Panc1 (cell line): ENCODE results near the gene ZFP1. TPM values are rescaled to one million over a fixed set of nuclear protein-coding genes. Genes with fewer than 3 reads are reported as not detected.

Source experiments
- ATAC-seq: fragments of 200-7000 bp; cut with Tn5 transposase; 2 replicates; pipeline ENCODE4 v1.9.1; 2020; ENCODE audit warnings: mild to moderate bottlenecking, moderate library complexity
- BruUV-seq: library from RNA; stranded (reverse); fragments of 400-500 nt; replicated peaks from 2 replicates; lab custom pipeline; 2021; lab: Mats Ljungman, UMichigan
- CTCF ChIA-PET: fragments of 300-600 bp; sonication (Branson Sonifier 250); formaldehyde crosslinking; loops from one replicate; lab custom pipeline; 2022; ENCODE audit warnings: antibody characterized with exemption; lab: Charles Lee
- POLR2A ChIA-PET: fragments of 300-600 bp; sonication (Branson Sonifier 250); formaldehyde crosslinking; loops from one replicate; lab custom pipeline; 2022; ENCODE audit warnings: antibody characterized with exemption; lab: Charles Lee
- DNase-seq: peaks from one replicate; pipeline ENCODE4 v3.0.0-alpha.2; 2010; ENCODE audit warnings: low read depth, low spot score
- H3K27ac ChIP-seq: 2 replicates; pipeline ENCODE4 v1.5.1; 2011; ENCODE audit warnings: mild to moderate bottlenecking, low read length, inconsistent platforms
- H3K27me3 ChIP-seq: fragments of 200-500 bp; sonication (Bioruptor generic); 2 replicates; pipeline ENCODE4 v1.6.0; 2014; ENCODE audit warnings: low read length, inconsistent platforms; ENCODE audit not compliant: control insufficient read depth, insufficient read depth
- H3K36me3 ChIP-seq: fragments of 200-500 bp; sonication (Bioruptor generic); 2 replicates; pipeline ENCODE4 v1.5.1; 2014; ENCODE audit warnings: inconsistent platforms, mild to moderate bottlenecking, low read length, moderate library complexity; ENCODE audit not compliant: control insufficient read depth, insufficient read depth
- H3K4me1 ChIP-seq: 2 replicates; pipeline ENCODE4 v1.5.1; 2011; ENCODE audit warnings: inconsistent platforms, mild to moderate bottlenecking, low read length, moderate library complexity; ENCODE audit not compliant: control insufficient read depth, insufficient read depth
- H3K4me3 ChIP-seq, 2 experiments: 2 replicates each; pipeline ENCODE4 v1.5.1; 2011 to 2012; ENCODE audit warnings: low read depth in 2 of 2, low read length in 2 of 2, mild to moderate bottlenecking in 2 of 2, inconsistent platforms in 1 of 2, moderate library complexity in 1 of 2
- H3K9me3 ChIP-seq: fragments of 200-500 bp; sonication (Bioruptor generic); 2 replicates; pipeline ENCODE4 v1.5.1; 2014; ENCODE audit warnings: low read depth, mild to moderate bottlenecking, inconsistent platforms, low read length, moderate library complexity; ENCODE audit not compliant: control insufficient read depth, insufficient read depth
- CTCF ChIP-seq: fragments of 450-650 bp; IDR thresholded peaks from 2 replicates; pipeline ENCODE4 v1.5.1; 2017; ENCODE audit warnings: mild to moderate bottlenecking
- POLR2AphosphoS5 ChIP-seq: IDR thresholded peaks from 2 replicates; pipeline ENCODE4 v1.6.1; 2012; ENCODE audit warnings: mild to moderate bottlenecking, low read depth, low read length, moderate library complexity
- REST ChIP-seq, 2 experiments: IDR thresholded peaks; 2 replicates each; pipeline ENCODE4 v1.6.1; 2011 to 2012; ENCODE audit warnings: low read depth in 2 of 2, control low read depth in 1 of 2, low read length in 1 of 2, mild to moderate bottlenecking in 1 of 2, moderate library complexity in 1 of 2; ENCODE audit not compliant: insufficient read depth in 1 of 2
- SIN3A ChIP-seq: IDR thresholded peaks from 2 replicates; pipeline ENCODE4 v1.6.1; 2012; ENCODE audit warnings: low read depth, mild to moderate bottlenecking, low read length, moderate library complexity, borderline replicate concordance; ENCODE audit not compliant: insufficient read depth
- TCF7L2 ChIP-seq: IDR thresholded peaks from 2 replicates; pipeline ENCODE4 v1.6.1; 2011; ENCODE audit warnings: mild to moderate bottlenecking, low read depth, low read length, inconsistent platforms
- in situ Hi-C: cut with HindIII; loops from 2 replicates; pipeline ENCODE4 v1.10.0; 2016; ENCODE audit warnings: low sequenced_read_pairs, low pct_unique_long_range_greater_than_20kb
- intact Hi-C: fragments of 100-400 bp; cut with micrococcal nuclease; formaldehyde crosslinking; loops from one replicate; pipeline ENCODE4 v1.10.0; 2022; ENCODE audit not compliant: unreplicated experiment
- total RNA-seq: library from RNA; stranded (reverse); gene quantifications from one replicate; pipeline ENCODE4 v1.2.1, GENCODE V29; 2021; ENCODE audit not compliant: unreplicated experiment

Gene ZFP1
- total RNA-seq, 1 experiment from 2014 or later = 10.0 TPM

- Histone ChIP-seq H3K36me3 (no peaks in the 10 kb centered on the region), H3K27ac (no peak overlapping the region), H3K27me3 (no peaks in the 10 kb centered on the region), H3K4me1 (no peaks in the 10 kb centered on the region), H3K9me3 (no peaks in the 10 kb centered on the region), H3K4me3 (no peak overlapping the region)
- in situ Hi-C loops = no loop called here
- no TSS peak for BruUV-seq
- no peak for DNase-seq
- no peak for ATAC-seq
- no peak for TF ChIP-seq CTCF
- no peak for TF ChIP-seq SIN3A
- TF ChIP-seq TCF7L2 = no peak
- TF ChIP-seq POLR2AphosphoS5 = no peak
- TF ChIP-seq REST (IDR thresholded peaks at IDR 0.05; ENCODE audit: insufficient read depth in 1 of 2, low read depth in 2 of 2, low read length in 1 of 2) = no peak
- intact Hi-C loops = no loop called here
- ChIA-PET CTCF (interaction anchor here (0.7 kb wide), 1 partner anchor 22 kb away, joined by 14 read pairs; no protein-coding TSS in a partner anchor), POLR2A (no interaction called here)
Observed at GRCh38 chr16:75203096-75203495, 54.8 kb downstream of the ZFP1 start.

- no peak for TF ChIP-seq POLR2AphosphoS5
- TF ChIP-seq SIN3A = no peak
- no peak for TF ChIP-seq REST (IDR thresholded peaks at IDR 0.05; ENCODE audit: insufficient read depth in 1 of 2, low read depth in 2 of 2, low read length in 1 of 2)
- TF ChIP-seq TCF7L2 = no peak
- no peak for TF ChIP-seq CTCF
- Histone ChIP-seq H3K27ac (no peak overlapping the region), H3K9me3 (no peaks in the 10 kb centered on the region), H3K4me3 (no peak overlapping the region), H3K4me1 (no peaks in the 10 kb centered on the region), H3K27me3 (no peaks in the 10 kb centered on the region), H3K36me3 (no peaks in the 10 kb centered on the region)
- in situ Hi-C loops = no loop called here
- CTCF ChIA-PET = interaction anchor here (0.7 kb wide), 1 partner anchor 22 kb away, joined by 14 read pairs; no protein-coding TSS in a partner anchor
- ATAC-seq (no peak), DNase-seq (no peak)
- intact Hi-C loops = no loop called here
- BruUV-seq = no TSS peak
- POLR2A ChIA-PET = no interaction called here
Observed at GRCh38 chr16:75203667-75204409, 55.5 kb downstream of the ZFP1 start.
